Mucosa of stomach (tissue), 1 donor: Measurements from ENCODE around the gene CNOT3.

Source experiments
- H3K27me3 ChIP-seq: one replicate; pipeline ENCODE4 v1.7.0; 2013; ENCODE audit warnings: mild to moderate bottlenecking, low read length; ENCODE audit not compliant: control insufficient read depth, insufficient read depth
- H3K36me3 ChIP-seq: one replicate; pipeline ENCODE4 v1.7.0; 2013; ENCODE audit warnings: low read length; ENCODE audit not compliant: control insufficient read depth, insufficient read depth
- H3K4me1 ChIP-seq: one replicate; pipeline ENCODE4 v1.7.0; 2013; ENCODE audit warnings: mild to moderate bottlenecking, low read length; ENCODE audit not compliant: control insufficient read depth, insufficient read depth
- H3K4me3 ChIP-seq: one replicate; pipeline ENCODE4 v1.7.0; 2013; ENCODE audit warnings: low read length
- H3K9ac ChIP-seq: one replicate; pipeline ENCODE4 v1.7.0; 2013; ENCODE audit warnings: mild to moderate bottlenecking, low read length, moderate library complexity
- H3K9me3 ChIP-seq: one replicate; pipeline ENCODE4 v1.7.0; 2013; ENCODE audit warnings: mild to moderate bottlenecking, low read length, moderate library complexity; ENCODE audit not compliant: control insufficient read depth
- donor health status: Pancreatic carcinoma.

CNOT3 gene

GRCh38 chr19:54142166-54142780, 4.7 kb downstream of the CNOT3 start:
- Histone ChIP-seq H3K9me3 (no peaks in the 10 kb centered on the region), H3K36me3 (peaks cover 40% of the 10 kb centered on the region), H3K4me1 (peaks cover 17% of the 10 kb centered on the region), H3K27me3 (no peaks in the 10 kb centered on the region), H3K4me3 (no peak overlapping the region), H3K9ac (no peak overlapping the region)

GRCh38 chr19:54145541-54146158, 8.1 kb downstream of the CNOT3 start:
- Histone ChIP-seq H3K27me3 (no peaks in the 10 kb centered on the region), H3K4me1 (no peaks in the 10 kb centered on the region), H3K36me3 (peaks cover 46% of the 10 kb centered on the region), H3K9ac (no peak overlapping the region), H3K4me3 (no peak overlapping the region), H3K9me3 (no peaks in the 10 kb centered on the region)

DNA sequence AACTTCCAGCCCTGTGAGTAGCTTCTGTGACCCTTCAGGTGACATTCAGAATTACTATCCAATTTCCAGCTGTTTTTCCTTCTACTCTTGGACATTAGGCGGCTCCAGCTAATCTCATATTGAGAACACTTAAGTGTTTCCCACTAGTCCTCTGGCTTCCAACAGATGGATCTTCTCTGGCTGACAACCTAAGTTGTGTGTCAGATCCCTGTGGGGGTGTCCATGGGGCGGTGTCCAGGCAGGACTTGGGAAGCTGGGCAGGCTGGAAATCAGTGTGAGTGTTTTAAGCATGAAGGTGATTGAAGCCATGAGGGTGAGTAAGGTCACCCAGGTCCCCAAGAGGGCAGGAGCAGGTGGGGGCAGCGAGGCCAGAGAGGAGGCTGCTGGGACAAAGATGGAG, 10.1 kb downstream of the CNOT3 start:
- no peaks in the 10 kb centered on the region for H3K9me3 ChIP-seq
- H3K4me1 ChIP-seq: no peaks in the 10 kb centered on the region
- no peak overlapping the region for H3K4me3 ChIP-seq
- H3K27me3 ChIP-seq: no peaks in the 10 kb centered on the region
- H3K36me3 ChIP-seq: peaks cover 51% of the 10 kb centered on the region
- no peak overlapping the region for H3K9ac ChIP-seq

DNA sequence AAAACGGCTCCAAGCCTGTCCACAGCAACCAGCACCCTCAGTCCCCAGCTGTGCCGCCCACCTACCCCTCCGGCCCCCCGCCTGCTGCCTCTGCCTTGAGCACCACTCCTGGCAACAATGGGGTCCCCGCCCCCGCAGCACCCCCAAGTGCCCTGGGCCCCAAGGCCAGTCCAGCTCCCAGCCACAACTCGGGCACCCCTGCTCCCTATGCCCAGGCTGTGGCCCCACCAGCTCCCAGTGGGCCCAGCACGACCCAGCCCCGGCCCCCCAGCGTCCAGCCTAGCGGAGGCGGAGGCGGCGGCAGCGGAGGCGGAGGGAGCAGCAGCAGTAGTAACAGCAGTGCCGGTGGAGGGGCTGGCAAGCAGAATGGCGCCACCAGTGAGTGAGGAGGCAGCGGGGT, 10.6 kb downstream of the CNOT3 start:
- H3K9me3 ChIP-seq: no peaks in the 10 kb centered on the region
- no peak overlapping the region for H3K9ac ChIP-seq
- H3K27me3 ChIP-seq: no peaks in the 10 kb centered on the region
- H3K36me3 ChIP-seq: peaks cover 51% of the 10 kb centered on the region
- H3K4me1 ChIP-seq: no peaks in the 10 kb centered on the region
- H3K4me3 ChIP-seq: no peak overlapping the region

GRCh38 chr19:54149021-54149812, 11.7 kb downstream of the CNOT3 start:
- H3K36me3 ChIP-seq: peaks cover 40% of the 10 kb centered on the region

DNA sequence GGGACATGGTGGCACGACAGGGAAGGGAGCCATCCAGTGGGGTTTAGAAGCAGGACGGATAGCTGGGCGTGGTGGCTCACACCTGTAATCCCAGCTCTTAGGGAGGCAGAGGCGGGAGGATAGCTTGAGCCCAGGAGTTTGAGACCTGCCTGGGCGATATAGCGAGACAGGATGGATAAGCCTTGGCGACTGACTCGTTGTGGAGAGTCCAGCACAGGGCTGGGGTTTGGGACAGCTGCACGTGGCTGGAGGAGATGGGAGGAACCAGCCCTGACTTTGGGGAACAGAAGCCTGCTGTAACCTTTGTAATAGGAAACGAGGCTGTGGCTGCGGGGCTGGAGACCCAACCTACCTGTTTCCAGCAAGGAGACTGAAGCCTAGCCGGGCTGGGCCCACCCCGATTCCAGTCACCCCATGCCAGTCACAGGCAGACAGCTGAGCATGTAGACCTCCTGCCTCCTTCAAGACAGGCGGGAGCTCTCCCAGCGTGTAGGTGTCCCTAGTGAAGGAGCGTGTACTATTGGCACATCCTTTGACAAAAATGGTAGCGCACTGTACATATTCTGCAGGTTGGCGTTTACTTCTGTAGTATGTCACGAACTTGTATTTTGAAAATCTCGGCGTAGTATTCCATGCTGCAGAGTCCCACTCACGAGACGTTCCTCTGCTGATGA, 13.9 kb downstream of the CNOT3 start:
- H3K9me3 ChIP-seq: no peaks in the 10 kb centered on the region
- no peaks in the 10 kb centered on the region for H3K4me1 ChIP-seq
- H3K27me3 ChIP-seq: no peaks in the 10 kb centered on the region
- H3K36me3 ChIP-seq: peaks cover 35% of the 10 kb centered on the region
- H3K4me3 ChIP-seq: no peak overlapping the region
- no peak overlapping the region for H3K9ac ChIP-seq

More at GRCh38 chr19:54149021-54149812, 11.7 kb downstream of the CNOT3 start:
- Histone ChIP-seq H3K4me1 (no peaks in the 10 kb centered on the region), H3K4me3 (no peak overlapping the region), H3K27me3 (no peaks in the 10 kb centered on the region), H3K9me3 (no peaks in the 10 kb centered on the region), H3K9ac (no peak overlapping the region)

DNA sequence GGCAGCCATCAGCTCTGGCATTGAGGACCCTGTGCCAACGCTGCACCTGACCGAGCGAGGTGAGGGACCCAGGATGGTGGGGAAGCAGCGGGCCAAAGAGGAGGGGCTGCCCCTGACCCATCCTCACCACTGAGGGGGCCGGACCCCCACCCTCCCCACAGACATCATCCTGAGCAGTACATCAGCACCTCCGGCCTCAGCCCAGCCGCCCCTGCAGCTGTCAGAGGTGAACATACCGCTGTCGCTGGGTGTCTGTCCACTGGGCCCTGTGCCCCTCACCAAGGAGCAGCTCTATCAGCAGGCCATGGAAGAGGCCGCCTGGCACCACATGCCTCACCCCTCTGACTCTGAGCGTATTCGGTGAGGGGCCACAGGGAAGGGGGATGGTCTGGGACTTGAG, 14.7 kb downstream of the CNOT3 start:
- Histone ChIP-seq H3K4me3 (no peak overlapping the region), H3K9ac (no peak overlapping the region), H3K36me3 (peaks cover 30% of the 10 kb centered on the region), H3K27me3 (no peaks in the 10 kb centered on the region), H3K9me3 (no peaks in the 10 kb centered on the region), H3K4me1 (no peaks in the 10 kb centered on the region)

- no peaks in the 10 kb centered on the region for H3K27me3 ChIP-seq
- peaks cover 32% of the 10 kb centered on the region for H3K36me3 ChIP-seq
- no peak overlapping the region for H3K4me3 ChIP-seq
- no peak overlapping the region for H3K9ac ChIP-seq
- peaks cover 4% of the 10 kb centered on the region for H3K4me1 ChIP-seq
- no peaks in the 10 kb centered on the region for H3K9me3 ChIP-seq
Measured at GRCh38 chr19:54152878-54153524, 15.4 kb downstream of the CNOT3 start.

DNA sequence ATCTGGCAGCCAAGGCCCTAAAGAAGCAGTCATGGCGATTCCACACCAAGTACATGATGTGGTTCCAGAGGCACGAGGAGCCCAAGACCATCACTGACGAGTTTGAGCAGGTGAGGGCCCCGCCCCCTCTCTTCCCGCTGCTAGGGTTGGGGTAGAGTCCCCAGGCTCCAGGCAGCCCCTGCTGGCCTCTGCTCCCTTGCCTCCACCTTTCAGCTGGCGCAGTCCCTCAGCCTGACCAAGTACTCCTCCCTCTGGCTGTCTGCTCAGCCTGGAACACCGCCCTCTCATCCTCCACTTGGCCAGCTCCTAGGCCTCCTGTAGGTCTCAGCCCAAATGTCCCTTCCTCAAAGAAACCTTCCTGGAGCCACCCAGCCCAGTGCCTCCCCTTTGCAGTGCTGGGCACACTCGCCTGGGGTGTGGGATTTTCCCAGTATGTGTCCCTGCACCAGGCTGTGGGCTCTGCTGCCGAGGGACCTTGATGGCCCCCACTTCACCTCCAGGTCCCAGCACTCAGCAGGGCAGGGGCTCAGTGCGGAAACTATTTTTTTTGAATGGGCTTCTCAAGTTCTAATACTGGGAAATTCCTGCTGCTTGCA, 16.3 kb downstream of the CNOT3 start:
- no peaks in the 10 kb centered on the region for H3K27me3 ChIP-seq
- peaks cover 38% of the 10 kb centered on the region for H3K36me3 ChIP-seq
- no peak overlapping the region for H3K4me3 ChIP-seq
- peaks cover 12% of the 10 kb centered on the region for H3K4me1 ChIP-seq
- no peaks in the 10 kb centered on the region for H3K9me3 ChIP-seq
- H3K9ac ChIP-seq: no peak overlapping the region

DNA sequence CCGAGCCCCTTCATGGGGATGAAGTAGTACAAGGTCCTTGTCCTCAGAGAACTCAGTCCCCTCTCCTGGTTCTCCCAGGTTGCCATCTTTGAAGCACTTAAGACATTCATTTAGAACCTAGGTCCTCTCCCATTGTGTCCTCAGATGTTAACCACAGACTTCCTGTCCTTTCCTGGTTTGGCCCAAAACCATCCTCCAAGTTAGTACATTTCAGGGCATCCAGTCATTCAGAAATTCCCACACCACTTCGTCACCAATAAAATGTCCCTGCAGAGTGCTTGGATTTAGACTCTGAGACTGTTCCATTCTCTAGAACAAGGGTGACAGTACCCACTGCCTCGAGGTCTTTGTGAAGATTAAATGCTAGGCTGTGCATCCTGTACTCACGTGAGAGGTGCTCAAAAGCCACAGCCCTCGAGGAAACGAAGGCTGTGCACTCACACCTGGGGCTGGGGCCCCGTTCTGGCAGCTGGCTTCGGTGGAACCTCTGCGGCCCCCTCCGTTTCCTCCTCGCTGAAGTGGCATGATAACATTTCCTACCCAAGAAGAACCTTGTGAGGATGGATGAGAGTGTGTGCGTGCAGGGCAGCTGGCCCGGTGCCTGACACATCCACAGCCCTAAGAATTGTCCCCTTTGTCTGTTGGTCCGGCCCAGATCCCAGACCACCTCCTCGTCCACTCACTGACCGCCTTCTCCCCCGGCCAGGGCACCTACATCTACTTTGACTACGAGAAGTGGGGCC, 17.2 kb downstream of the CNOT3 start:
- Histone ChIP-seq H3K36me3 (peaks cover 33% of the 10 kb centered on the region), H3K4me3 (no peak overlapping the region), H3K4me1 (peaks cover 13% of the 10 kb centered on the region), H3K27me3 (no peaks in the 10 kb centered on the region), H3K9me3 (no peaks in the 10 kb centered on the region), H3K9ac (no peak overlapping the region)

DNA sequence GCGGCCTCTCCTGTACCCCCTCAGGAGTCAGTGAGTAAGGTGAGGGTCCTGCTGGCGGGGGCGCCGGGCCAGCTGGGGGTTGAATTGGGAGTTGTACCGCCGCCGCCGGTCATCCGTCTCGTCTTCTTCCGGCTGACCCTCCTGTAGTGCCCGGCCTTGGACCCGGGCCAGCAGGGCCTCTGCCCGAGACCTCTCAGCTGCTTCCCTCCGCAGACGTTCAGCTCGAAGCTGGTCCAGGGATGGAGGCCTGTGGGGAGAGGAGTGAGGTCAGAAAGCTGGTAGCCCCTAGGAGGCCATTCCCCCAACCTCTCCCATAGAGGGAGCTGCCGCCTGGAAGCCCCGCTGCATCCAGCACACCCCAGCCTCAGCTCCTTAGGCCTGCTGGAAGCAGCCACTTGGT, 18.1 kb downstream of the CNOT3 start:
- Histone ChIP-seq H3K4me1 (peaks cover 20% of the 10 kb centered on the region), H3K4me3 (no peak overlapping the region), H3K27me3 (no peaks in the 10 kb centered on the region), H3K9me3 (no peaks in the 10 kb centered on the region), H3K36me3 (peaks cover 33% of the 10 kb centered on the region), H3K9ac (no peak overlapping the region)
